ENCODE results near the gene SEC14L1.

- no peak for TF ChIP-seq FOXK1 (CRISPR knock-in tag; IDR thresholded peaks at IDR 0.05)
- TF ChIP-seq ATF3 (CRISPR knock-in tag; conservative IDR thresholded peaks at IDR 0.05) = no peak
- TF ChIP-seq CTCF (IDR thresholded peaks at IDR 0.05) = no peak
- TF ChIP-seq USF2 (CRISPR knock-in tag; IDR thresholded peaks at IDR 0.05) = no peak
- no peak for TF ChIP-seq E2F5 (CRISPR knock-in tag; IDR thresholded peaks at IDR 0.05)
- TF ChIP-seq E2F4 (CRISPR knock-in tag; IDR thresholded peaks at IDR 0.05; ENCODE audit: borderline replicate concordance, low read depth) = no peak
- TF ChIP-seq SOX15 (CRISPR knock-in tag; IDR thresholded peaks at IDR 0.05) = no peak
- TF ChIP-seq SMAD3 (CRISPR knock-in tag; IDR thresholded peaks at IDR 0.05; ENCODE audit: borderline replicate concordance) = no peak
- TF ChIP-seq TCF7 (CRISPR knock-in tag; IDR thresholded peaks at IDR 0.05; ENCODE audit: low read depth) = no peak
- no peak for TF ChIP-seq TEAD4 (CRISPR knock-in tag; IDR thresholded peaks at IDR 0.05)
Measured at GRCh38 chr17:77153472-77153871, 12.7 kb downstream of the SEC14L1 start.

All from WTC11 (cell line).